Body of pancreas (tissue), 4 donors: ENCODE measurements around the gene FUCA2. TPM values are rescaled to one million over a fixed set of nuclear protein-coding genes. Genes with fewer than 3 reads are reported as not detected.

ENCODE experiments used
- ATAC-seq: fragments of 150-250 bp; one replicate; pipeline ENCODE4 v1.9.1; 2016
- DNase-seq, 4 donors: peaks; one replicate each; pipeline ENCODE4 v3.0.0-alpha.2; 2019
- H3K27ac ChIP-seq, 4 donors: fragments of 200-600 bp; sonication (generic); 1 replicate in 3 of 4; 2 replicates in 1 of 4; pipeline versions ENCODE4 v1.5.1 to v1.6.1; 2016 to 2019; ENCODE audit warnings: mild to moderate bottlenecking in 1 of 4, mixed read lengths in 1 of 4, moderate library complexity in 1 of 4
- H3K27me3 ChIP-seq, 2 donors: fragments of 200-600 bp; sonication (generic); one replicate each; pipeline ENCODE4 v1.6.0; 2016; ENCODE audit warnings: mild to moderate bottlenecking in 1 of 2
- H3K36me3 ChIP-seq, 2 donors: fragments of 200-600 bp; sonication (generic); replicated peaks in 1 of 2; 2 replicates each; pipeline ENCODE4 v1.5.1; 2016; ENCODE audit warnings: low read depth in 2 of 2; ENCODE audit not compliant: insufficient read depth in 1 of 2
- H3K4me1 ChIP-seq: fragments of 200-600 bp; sonication (generic); one replicate; pipeline ENCODE4 v1.6.0; 2016
- H3K4me3 ChIP-seq, 2 donors: fragments of 200-600 bp; sonication (generic); 1 replicate in 1 of 2; 2 replicates in 1 of 2; pipeline ENCODE4 v1.5.1; 2016 to 2019
- H3K9me3 ChIP-seq, 3 donors: fragments of 200-600 bp; sonication (generic); 1 replicate in 2 of 3; 2 replicates in 1 of 3; pipeline ENCODE4 v1.5.1; 2016
- POLR2A ChIP-seq, 3 donors: fragments of 450-650 bp; IDR thresholded peaks; one replicate each; pipeline ENCODE4 v1.6.1; 2016; ENCODE audit warnings: antibody characterized with exemption in 3 of 3, mild to moderate bottlenecking in 2 of 3
- WGBS, 2 donors: methylation state at CpG; one replicate each; pipeline ENCODE4 v1.1.5; 2017; 5-methylcytosine and 5-hydroxymethylcytosine counted together
- intact Hi-C: fragments of 100-400 bp; cut with DNase I; formaldehyde crosslinking; loops from one replicate; pipeline ENCODE4 v1.15.1; 2023
- total RNA-seq, 2 donors: library from RNA; depleted of rRNA; stranded (reverse); fragments of >200 nt; gene quantifications; one replicate each; pipeline ENCODE4 v1.1.0, GENCODE V29; 2016
- TF ChIP-seq, protein P1 (sequence below), 7 experiments: fragments of 450-650 bp in 4 of 7; fragments of 200-600 bp in 3 of 7; sonication (generic) in 3 of 7; IDR thresholded peaks; one replicate each; pipeline ENCODE4 v1.5.1; 2016 to 2019; ENCODE audit warnings: antibody characterized with exemption in 7 of 7

Gene FUCA2
- total RNA-seq, 2 donors from 2014 or later, result 15.3 to 83.1 TPM

DNA sequence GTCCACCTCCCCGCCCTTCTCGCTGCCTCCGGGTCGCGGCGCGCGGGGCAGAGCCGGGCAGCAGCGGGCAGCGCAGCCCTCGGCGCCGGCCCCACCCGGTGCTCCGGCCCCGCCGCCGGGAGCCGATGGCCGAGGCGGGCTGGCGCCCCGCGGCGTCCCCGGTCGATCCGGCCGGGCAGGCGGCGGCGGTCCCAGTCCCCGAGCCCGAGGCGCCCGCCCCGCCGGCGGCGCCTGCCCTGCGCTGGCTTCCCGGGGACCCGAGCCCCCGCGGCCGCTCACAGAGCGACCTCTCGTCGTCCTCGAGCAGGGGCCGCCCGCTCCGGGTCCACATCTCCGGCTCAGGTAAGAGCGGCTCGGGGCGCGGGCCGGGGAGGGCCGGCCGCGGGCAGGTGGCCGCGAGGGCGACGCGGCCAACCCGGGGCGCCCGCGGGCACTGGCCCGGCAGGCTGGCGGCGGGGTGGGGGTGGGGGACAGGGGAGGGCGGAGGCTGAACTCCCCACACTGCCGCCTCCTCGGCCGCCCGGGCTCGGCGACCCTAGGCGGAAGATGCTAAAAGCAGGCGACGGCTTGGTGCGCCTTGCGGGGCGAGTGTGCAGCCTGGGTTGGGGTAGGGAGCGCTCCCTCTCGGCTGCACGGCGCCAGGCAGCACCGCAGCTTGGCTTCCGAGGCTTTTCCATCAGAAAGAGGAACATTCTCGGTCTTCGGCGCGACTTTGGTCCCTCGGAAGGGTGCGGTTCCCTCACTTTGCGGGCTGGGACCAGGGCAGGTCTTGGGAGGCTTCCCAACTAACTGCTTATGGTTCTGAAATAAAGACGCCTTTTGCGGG lies 25.6 kb upstream of the FUCA2 start:
- peaks cover 5% of the 10 kb centered on the region for H3K4me1 ChIP-seq
- DNase-seq, result peak; percentile 58 to 68 (median 62)
- H3K27me3 ChIP-seq, result no peaks in the 10 kb centered on the region
- ATAC-seq, result peak; percentile 79
- H3K27ac ChIP-seq, result peak overlapping the region; percentile 14 to 75 (median 70)
- 0% methylated on average over 11 to 93 of the region's 103 CpGs for WGBS, 2 donors
- peak overlapping the region in 1 of 2 donors; percentile 35 for H3K4me3 ChIP-seq
- H3K36me3 ChIP-seq, result no peaks in the 10 kb centered on the region
- intact Hi-C loops, result no loop called here
- H3K9me3 ChIP-seq, result no peaks in the 10 kb centered on the region
- TF ChIP-seq, protein P1, sequence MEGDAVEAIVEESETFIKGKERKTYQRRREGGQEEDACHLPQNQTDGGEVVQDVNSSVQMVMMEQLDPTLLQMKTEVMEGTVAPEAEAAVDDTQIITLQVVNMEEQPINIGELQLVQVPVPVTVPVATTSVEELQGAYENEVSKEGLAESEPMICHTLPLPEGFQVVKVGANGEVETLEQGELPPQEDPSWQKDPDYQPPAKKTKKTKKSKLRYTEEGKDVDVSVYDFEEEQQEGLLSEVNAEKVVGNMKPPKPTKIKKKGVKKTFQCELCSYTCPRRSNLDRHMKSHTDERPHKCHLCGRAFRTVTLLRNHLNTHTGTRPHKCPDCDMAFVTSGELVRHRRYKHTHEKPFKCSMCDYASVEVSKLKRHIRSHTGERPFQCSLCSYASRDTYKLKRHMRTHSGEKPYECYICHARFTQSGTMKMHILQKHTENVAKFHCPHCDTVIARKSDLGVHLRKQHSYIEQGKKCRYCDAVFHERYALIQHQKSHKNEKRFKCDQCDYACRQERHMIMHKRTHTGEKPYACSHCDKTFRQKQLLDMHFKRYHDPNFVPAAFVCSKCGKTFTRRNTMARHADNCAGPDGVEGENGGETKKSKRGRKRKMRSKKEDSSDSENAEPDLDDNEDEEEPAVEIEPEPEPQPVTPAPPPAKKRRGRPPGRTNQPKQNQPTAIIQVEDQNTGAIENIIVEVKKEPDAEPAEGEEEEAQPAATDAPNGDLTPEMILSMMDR (IDR thresholded peaks at IDR 0.05), result peak in 6 of 7 experiments; percentile 21 to 41 (median 32)
- TF ChIP-seq POLR2A (IDR thresholded peaks at IDR 0.05), result no peak

DNA sequence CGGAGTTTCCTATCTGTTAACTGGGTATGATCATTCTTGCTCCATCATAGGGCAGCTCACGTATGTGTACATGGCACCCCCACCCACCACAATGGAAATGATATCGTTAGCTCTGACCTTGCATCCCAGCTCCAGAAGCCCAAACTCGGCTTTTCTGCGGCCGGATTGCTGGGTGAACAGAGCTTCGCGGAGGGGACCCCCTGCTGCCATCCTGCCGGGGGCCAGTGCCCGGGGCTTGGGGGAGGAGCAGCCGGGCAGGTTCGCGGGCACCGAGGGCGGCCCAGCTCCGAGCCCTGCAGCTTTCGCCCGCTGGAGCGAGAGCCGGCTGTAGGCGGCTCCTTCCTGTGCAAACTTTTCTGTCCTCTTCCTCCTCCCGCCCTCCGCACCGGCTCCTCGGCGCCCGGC lies 24.9 kb upstream of the FUCA2 start:
- peak; percentile 73 for ATAC-seq
- no peaks in the 10 kb centered on the region for H3K27me3 ChIP-seq
- H3K9me3 ChIP-seq, result no peaks in the 10 kb centered on the region
- peak; percentile 39 to 56 (median 44) for DNase-seq
- peaks cover 5% of the 10 kb centered on the region for H3K4me1 ChIP-seq
- intact Hi-C loops, result no loop called here
- H3K4me3 ChIP-seq, result peak overlapping the region in 1 of 2 donors; percentile 35
- no peaks in the 10 kb centered on the region for H3K36me3 ChIP-seq
- WGBS, 2 donors, result 1% methylated on average over 19 to 26 of the region's 27 CpGs
- TF ChIP-seq, protein P1 (IDR thresholded peaks at IDR 0.05), result no peak
- peak in 2 of 3 donors; percentile 9 to 15 for TF ChIP-seq POLR2A (IDR thresholded peaks at IDR 0.05)
- peak overlapping the region; percentile 14 to 75 (median 70) for H3K27ac ChIP-seq

DNA sequence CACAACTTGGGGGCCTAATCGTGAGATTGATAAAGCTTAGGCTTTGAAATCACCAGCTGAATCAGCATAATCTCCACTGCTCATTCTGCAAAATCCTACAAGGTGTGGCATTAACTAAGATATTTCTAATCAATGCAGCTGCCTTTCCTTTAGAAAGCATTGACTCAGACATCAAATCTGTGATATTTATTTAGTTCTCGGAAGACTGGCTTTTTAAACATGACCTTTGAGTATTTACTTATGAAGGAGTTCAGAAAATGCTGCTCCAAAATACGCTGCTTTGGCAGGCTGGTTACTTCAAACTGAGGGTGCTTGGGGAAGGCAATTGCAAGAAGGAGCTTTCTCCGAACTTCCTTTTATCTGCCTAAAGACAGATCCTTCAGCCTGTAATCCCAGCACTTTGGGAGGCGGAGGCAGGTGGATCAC lies 23.7 kb upstream of the FUCA2 start:
- no peaks in the 10 kb centered on the region for H3K27me3 ChIP-seq
- H3K9me3 ChIP-seq, result no peaks in the 10 kb centered on the region
- ATAC-seq (no peak), DNase-seq (no peak)
- no peak for TF ChIP-seq POLR2A (IDR thresholded peaks at IDR 0.05)
- TF ChIP-seq, protein P1 (IDR thresholded peaks at IDR 0.05), result no peak
- WGBS, 2 donors, result 48 to 49% methylated on average over 5 of the region's 5 CpGs
- no peak overlapping the region for H3K27ac ChIP-seq
- no peak overlapping the region for H3K4me3 ChIP-seq
- intact Hi-C loops, result no loop called here
- no peaks in the 10 kb centered on the region for H3K36me3 ChIP-seq
- H3K4me1 ChIP-seq, result peaks cover 5% of the 10 kb centered on the region

DNA sequence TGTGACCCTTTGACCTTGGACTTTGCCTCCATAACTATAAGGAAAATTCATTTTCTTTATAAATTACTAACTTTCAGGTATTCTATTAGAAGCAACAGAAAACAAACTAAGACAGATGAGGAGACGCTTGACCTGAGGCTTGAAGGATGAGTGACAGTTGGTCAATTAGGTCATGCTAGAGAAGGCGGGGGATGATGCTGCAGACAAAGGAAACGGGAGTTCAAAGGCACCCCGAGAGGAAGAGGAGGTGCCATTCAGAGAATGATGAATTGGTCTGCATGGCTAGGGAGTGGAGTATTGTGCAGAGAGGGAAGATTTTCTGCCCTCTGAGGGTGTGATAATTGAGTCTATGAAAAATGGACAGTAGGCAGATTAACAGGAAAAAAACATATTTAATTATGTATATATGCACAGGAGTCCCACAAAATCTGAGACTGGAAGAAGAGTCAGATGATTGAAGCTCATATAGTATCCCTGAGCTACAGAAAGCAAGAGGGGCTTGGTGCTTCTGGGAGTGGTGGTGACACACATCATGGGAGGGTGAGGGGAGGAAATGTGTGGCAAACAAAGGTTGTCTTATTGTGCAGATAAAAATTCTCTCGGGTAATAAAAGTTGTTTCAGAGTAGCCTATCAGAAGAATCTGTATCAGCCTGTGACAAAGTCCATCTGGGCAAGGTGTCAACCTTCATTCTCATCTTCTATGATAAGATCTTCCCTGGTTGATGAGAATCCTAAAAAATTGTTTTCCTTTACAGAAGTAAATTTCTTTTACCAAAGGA lies 20.4 kb upstream of the FUCA2 start:
- Histone ChIP-seq H3K9me3 (no peaks in the 10 kb centered on the region), H3K4me3 (no peak overlapping the region), H3K36me3 (no peaks in the 10 kb centered on the region), H3K27ac (no peak overlapping the region), H3K4me1 (no peaks in the 10 kb centered on the region), H3K27me3 (no peaks in the 10 kb centered on the region)
- DNase-seq (no peak), ATAC-seq (no peak)
- no peak for TF ChIP-seq POLR2A (IDR thresholded peaks at IDR 0.05)
- TF ChIP-seq, protein P1 (IDR thresholded peaks at IDR 0.05), result no peak
- WGBS, 2 donors, result 48 to 54% methylated on average over 5 of the region's 5 CpGs
- intact Hi-C loops, result no loop called here
